Hepatocyte (in vitro differentiated cells): Measurements from ENCODE around the gene ADGRB2. TPM values are rescaled to one million over a fixed set of nuclear protein-coding genes. Genes with fewer than 3 reads are reported as not detected.

ENCODE experiments used
- DNase-seq: peaks from one replicate; pipeline ENCODE4 v3.0.0-alpha.2; 2016; ENCODE audit warnings: low spot score
- H2AFZ ChIP-seq: fragments of 200-600 bp; sonication (generic); 2 replicates; pipeline ENCODE4 v1.6.0; 2016; ENCODE audit warnings: antibody characterized with exemption, mild to moderate bottlenecking
- H3K27ac ChIP-seq: fragments of 200-600 bp; sonication (generic); 2 replicates; pipeline ENCODE4 v1.5.1; 2016; ENCODE audit warnings: mild to moderate bottlenecking
- H3K27me3 ChIP-seq: fragments of 200-600 bp; sonication (generic); 2 replicates; pipeline ENCODE4 v1.6.1; 2016
- H3K36me3 ChIP-seq: fragments of 200-600 bp; sonication (generic); replicated peaks from 2 replicates; pipeline ENCODE4 v1.5.1; 2016; ENCODE audit warnings: low read depth; ENCODE audit not compliant: insufficient read depth
- H3K4me1 ChIP-seq: fragments of 200-600 bp; sonication (generic); 2 replicates; pipeline ENCODE4 v1.5.1; 2016; ENCODE audit warnings: mild to moderate bottlenecking, moderate library complexity; ENCODE audit not compliant: insufficient read depth
- H3K4me2 ChIP-seq: fragments of 200-600 bp; sonication (generic); 2 replicates; pipeline ENCODE4 v1.6.0; 2016
- H3K4me3 ChIP-seq: fragments of 200-600 bp; sonication (generic); 2 replicates; pipeline ENCODE4 v1.5.1; 2016; ENCODE audit warnings: mild to moderate bottlenecking
- H3K79me2 ChIP-seq: fragments of 200-600 bp; sonication (generic); 2 replicates; pipeline ENCODE4 v1.6.0; 2017; ENCODE audit warnings: mild to moderate bottlenecking
- H3K9me2 ChIP-seq: fragments of 200-600 bp; sonication (generic); replicated peaks from 2 replicates; pipeline ENCODE4 v1.6.0; 2017; ENCODE audit warnings: mild to moderate bottlenecking; ENCODE audit not compliant: insufficient read depth
- H3K9me3 ChIP-seq: fragments of 200-600 bp; sonication (generic); 2 replicates; pipeline ENCODE4 v1.5.1; 2016; ENCODE audit warnings: low read depth, mild to moderate bottlenecking
- H4K20me1 ChIP-seq: fragments of 200-600 bp; sonication (generic); 2 replicates; pipeline ENCODE4 v1.6.0; 2016; ENCODE audit warnings: mild to moderate bottlenecking; ENCODE audit not compliant: insufficient read depth, poor library complexity, severe bottlenecking
- EZH2 ChIP-seq: fragments of 200-600 bp; sonication (generic); IDR thresholded peaks from 2 replicates; pipeline ENCODE4 v1.6.1; 2016; ENCODE audit warnings: antibody characterized with exemption, mild to moderate bottlenecking, borderline replicate concordance
- EZH2phosphoT487 ChIP-seq: fragments of 200-600 bp; sonication (generic); IDR thresholded peaks from one replicate; pipeline ENCODE4 v1.6.1; 2018; ENCODE audit warnings: antibody characterized with exemption, mild to moderate bottlenecking, low read depth, moderate library complexity; ENCODE audit not compliant: unreplicated experiment, severe bottlenecking
- WGBS: methylation state at CpG from one replicate; pipeline ENCODE4 v1.1.6; 2016; ENCODE audit warnings: low lambda C conversion rate; ENCODE audit errors: missing lambda C conversion rate; 5-methylcytosine and 5-hydroxymethylcytosine counted together
- polyA plus RNA-seq: library from polyadenylated mRNA; unstranded; fragments of >200 nt; fragmentation: Nextera tagmentation; extraction: Ambion mirVana; gene quantifications from 2 replicates; pipeline ENCODE4 v1.2.1, GENCODE V29; 2016
- total RNA-seq: library from RNA; depleted of rRNA; stranded (reverse); fragments of >200 nt; gene quantifications from 2 replicates; pipeline ENCODE4 v1.2.3, GENCODE V29; 2014
- TF ChIP-seq, protein P1 (sequence below): fragments of 200-600 bp; sonication (generic); IDR thresholded peaks from 2 replicates; pipeline ENCODE4 v1.5.1; 2016; ENCODE audit warnings: antibody characterized with exemption, mild to moderate bottlenecking; ENCODE audit not compliant: poor library complexity

The ADGRB2 gene
- total and polyA plus RNA-seq, 2 experiments from 2014 or later = 7.7 to 10.5 TPM

DNA sequence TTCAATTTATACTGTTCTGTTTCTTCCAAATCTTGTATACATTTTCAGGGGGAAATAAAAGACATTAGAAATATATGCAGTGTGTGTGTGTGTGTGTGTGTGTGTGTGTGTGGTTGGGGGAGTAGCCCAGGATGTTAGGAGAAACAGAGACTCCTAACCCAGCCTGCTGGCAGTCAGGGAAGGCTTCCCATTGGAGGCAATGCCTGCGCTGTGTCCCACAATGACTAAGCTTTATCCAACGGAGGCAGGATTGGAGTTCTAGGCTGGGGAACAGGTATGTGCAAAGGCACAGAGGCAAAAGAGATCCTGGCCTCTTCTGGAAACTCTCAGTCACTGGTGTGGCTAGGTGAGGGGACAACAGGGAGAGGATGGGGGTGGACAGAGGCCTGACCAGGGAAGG lies 16.5 kb upstream of the ADGRB2 start:
- no peaks in the 10 kb centered on the region for H3K79me2 ChIP-seq
- H2AFZ ChIP-seq = no peak overlapping the region
- H3K27ac ChIP-seq = peak overlapping the region; percentile 47
- no peaks in the 10 kb centered on the region for H4K20me1 ChIP-seq
- H3K4me3 ChIP-seq = no peak overlapping the region
- H3K9me2 ChIP-seq = no peaks in the 10 kb centered on the region
- H3K4me1 ChIP-seq = peaks cover 22% of the 10 kb centered on the region
- no peak for DNase-seq
- H3K27me3 ChIP-seq = peaks cover under 1% of the 10 kb centered on the region
- TF ChIP-seq, protein P1, sequence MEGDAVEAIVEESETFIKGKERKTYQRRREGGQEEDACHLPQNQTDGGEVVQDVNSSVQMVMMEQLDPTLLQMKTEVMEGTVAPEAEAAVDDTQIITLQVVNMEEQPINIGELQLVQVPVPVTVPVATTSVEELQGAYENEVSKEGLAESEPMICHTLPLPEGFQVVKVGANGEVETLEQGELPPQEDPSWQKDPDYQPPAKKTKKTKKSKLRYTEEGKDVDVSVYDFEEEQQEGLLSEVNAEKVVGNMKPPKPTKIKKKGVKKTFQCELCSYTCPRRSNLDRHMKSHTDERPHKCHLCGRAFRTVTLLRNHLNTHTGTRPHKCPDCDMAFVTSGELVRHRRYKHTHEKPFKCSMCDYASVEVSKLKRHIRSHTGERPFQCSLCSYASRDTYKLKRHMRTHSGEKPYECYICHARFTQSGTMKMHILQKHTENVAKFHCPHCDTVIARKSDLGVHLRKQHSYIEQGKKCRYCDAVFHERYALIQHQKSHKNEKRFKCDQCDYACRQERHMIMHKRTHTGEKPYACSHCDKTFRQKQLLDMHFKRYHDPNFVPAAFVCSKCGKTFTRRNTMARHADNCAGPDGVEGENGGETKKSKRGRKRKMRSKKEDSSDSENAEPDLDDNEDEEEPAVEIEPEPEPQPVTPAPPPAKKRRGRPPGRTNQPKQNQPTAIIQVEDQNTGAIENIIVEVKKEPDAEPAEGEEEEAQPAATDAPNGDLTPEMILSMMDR = no peak
- TF ChIP-seq EZH2phosphoT487 (no peak), EZH2 (no peak)
- 68% methylated on average over 2 of the region's 2 CpGs for WGBS
- H3K36me3 ChIP-seq = no peaks in the 10 kb centered on the region
- H3K4me2 ChIP-seq = no peak overlapping the region
- H3K9me3 ChIP-seq = no peaks in the 10 kb centered on the region

DNA sequence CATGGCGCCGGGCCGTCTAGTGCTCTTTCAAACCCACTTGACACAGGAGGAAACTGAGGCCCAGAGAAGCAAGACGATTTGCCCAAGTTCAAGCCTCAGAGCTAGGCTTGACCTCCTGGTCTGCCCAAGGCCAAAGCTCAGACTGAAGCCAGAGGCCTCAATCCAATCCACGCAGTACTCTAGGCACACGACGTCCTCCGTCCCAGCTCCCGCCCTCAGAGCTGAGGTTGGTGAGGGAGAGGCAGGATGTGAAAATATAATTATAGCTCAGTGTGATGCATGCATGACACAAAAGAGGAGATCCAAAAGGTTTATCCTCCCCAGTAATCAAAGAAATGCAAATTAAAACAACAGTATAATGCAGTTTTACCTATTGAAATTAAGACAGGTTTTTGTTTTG lies 15.5 kb upstream of the ADGRB2 start:
- H3K36me3 ChIP-seq = no peaks in the 10 kb centered on the region
- H3K79me2 ChIP-seq = no peaks in the 10 kb centered on the region
- peaks cover 10% of the 10 kb centered on the region for H3K27me3 ChIP-seq
- no peak overlapping the region for H2AFZ ChIP-seq
- no peaks in the 10 kb centered on the region for H4K20me1 ChIP-seq
- TF ChIP-seq, protein P1 = no peak
- no peak for TF ChIP-seq EZH2phosphoT487
- TF ChIP-seq EZH2 = no peak
- H3K4me3 ChIP-seq = no peak overlapping the region
- no peak overlapping the region for H3K27ac ChIP-seq
- DNase-seq = no peak
- no peak overlapping the region for H3K4me2 ChIP-seq
- 95% methylated on average over 9 of the region's 9 CpGs for WGBS
- no peaks in the 10 kb centered on the region for H3K9me2 ChIP-seq
- H3K4me1 ChIP-seq = peaks cover 22% of the 10 kb centered on the region
- H3K9me3 ChIP-seq = no peaks in the 10 kb centered on the region

DNA sequence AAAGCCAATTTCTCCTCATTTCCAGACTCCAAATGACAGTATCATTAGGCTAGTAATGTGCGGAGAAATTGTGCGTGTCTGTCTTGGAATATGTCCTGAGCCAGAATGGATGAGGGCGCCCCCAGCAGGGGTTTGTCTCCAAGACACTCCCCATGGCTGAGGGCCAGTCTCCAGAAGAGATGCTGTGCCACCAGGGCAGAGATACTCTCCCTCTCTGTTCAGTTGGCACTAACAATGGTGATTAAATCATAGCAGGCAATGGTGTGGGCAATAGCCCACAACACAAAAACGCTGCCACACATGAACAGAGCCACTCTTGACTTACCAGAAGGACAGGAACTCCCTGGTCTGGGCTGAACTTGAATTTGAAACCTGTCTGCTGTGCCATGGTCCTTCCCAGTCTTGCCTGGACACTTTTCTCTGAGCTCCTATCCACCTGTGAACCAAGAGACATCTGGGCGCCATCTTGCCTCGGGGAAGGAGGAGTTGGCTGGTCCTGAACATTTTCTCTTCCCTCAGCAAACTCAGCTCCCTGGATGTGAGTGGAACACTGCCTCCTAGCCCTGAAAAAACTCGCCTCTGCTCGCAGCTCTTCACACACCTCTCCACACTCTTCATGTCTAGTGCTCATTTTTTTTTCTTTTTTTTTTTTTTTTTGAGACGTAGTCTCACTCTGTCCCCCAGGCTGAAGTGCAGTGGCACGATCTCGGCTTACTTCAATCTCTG lies 14.8 kb upstream of the ADGRB2 start:
- TF ChIP-seq, protein P1 = no peak
- no peak for TF ChIP-seq EZH2phosphoT487
- Histone ChIP-seq H4K20me1 (no peaks in the 10 kb centered on the region), H3K9me2 (no peaks in the 10 kb centered on the region), H3K9me3 (no peaks in the 10 kb centered on the region), H3K27me3 (peaks cover 18% of the 10 kb centered on the region), H3K4me3 (no peak overlapping the region), H3K79me2 (no peaks in the 10 kb centered on the region), H3K4me2 (no peak overlapping the region), H2AFZ (no peak overlapping the region), H3K27ac (no peak overlapping the region), H3K4me1 (peaks cover 22% of the 10 kb centered on the region), H3K36me3 (no peaks in the 10 kb centered on the region)
- WGBS = 97% methylated on average over 10 of the region's 11 CpGs
- DNase-seq = no peak

DNA sequence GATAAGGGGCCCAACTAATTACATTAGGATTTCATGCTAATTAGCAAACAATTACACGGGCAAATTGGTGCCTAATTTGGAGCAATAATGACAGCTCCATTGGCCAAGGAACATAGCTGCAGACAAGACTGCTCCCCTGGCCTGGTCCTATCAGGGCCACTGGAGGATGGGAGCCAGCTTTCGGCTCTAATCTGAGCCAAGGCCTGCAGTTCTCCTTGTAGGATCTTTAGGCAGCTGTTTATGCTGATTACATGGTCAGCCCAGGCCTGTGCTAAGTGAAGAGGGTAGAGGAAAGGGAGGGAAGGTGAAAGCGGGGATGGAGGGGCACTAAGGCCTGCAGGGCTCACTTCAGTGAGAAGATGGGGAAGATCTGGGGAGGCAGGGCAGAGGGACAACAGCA lies 12.4 kb upstream of the ADGRB2 start:
- Histone ChIP-seq H3K4me3 (no peak overlapping the region), H2AFZ (no peak overlapping the region), H3K36me3 (no peaks in the 10 kb centered on the region), H3K4me1 (peaks cover 20% of the 10 kb centered on the region), H4K20me1 (no peaks in the 10 kb centered on the region), H3K79me2 (no peaks in the 10 kb centered on the region), H3K27me3 (peaks cover 42% of the 10 kb centered on the region), H3K9me3 (no peaks in the 10 kb centered on the region), H3K4me2 (no peak overlapping the region), H3K9me2 (no peaks in the 10 kb centered on the region), H3K27ac (no peak overlapping the region)
- TF ChIP-seq EZH2 (no peak), EZH2phosphoT487 (no peak)
- TF ChIP-seq, protein P1 = no peak
- DNase-seq = no peak
- WGBS = 63% methylated on average over 3 of the region's 3 CpGs
